Activated CD4-positive, alpha-beta T cell treated with anti-CD3 and anti-CD28 coated beads, Interleukin-2, amount 50 U/mL, for 16 hours (primary cell): ENCODE results near the gene LMNA.
"Not testable (repeated sequence)": the region's sequence is repeated elsewhere in the genome, so short reads cannot be mapped to it uniquely, and the experiment has no call there.

ENCODE experiments used
- DNase-seq: peaks from one replicate; pipeline ENCODE4 v3.0.0-alpha.2; 2020

Gene LMNA

GRCh38 chr1:156122519-156123355, 8.2 kb downstream of the LMNA start:
- DNase-seq, result no peak

GRCh38 chr1:156123356-156124196, 9.1 kb downstream of the LMNA start:
- DNase-seq, result peak; percentile 58

- DNase-seq, result peak; percentile 67
Observed at GRCh38 chr1:156124557-156125483, 10.3 kb downstream of the LMNA start.

- not testable (repeated sequence) for DNase-seq
Observed at GRCh38 chr1:156125544-156125943, 11.0 kb downstream of the LMNA start.

GRCh38 chr1:156126043-156126629, 11.6 kb downstream of the LMNA start:
- DNase-seq, result peak; percentile 84

- DNase-seq, result peak; percentile 97
Observed at GRCh38 chr1:156126630-156127534, 12.4 kb downstream of the LMNA start.

GRCh38 chr1:156128308-156128653, 13.8 kb downstream of the LMNA start:
- no peak for DNase-seq

GRCh38 chr1:156128654-156129597, 14.4 kb downstream of the LMNA start:
- DNase-seq, result no peak

GRCh38 chr1:156129687-156130577, 15.4 kb downstream of the LMNA start:
- DNase-seq, result peak; percentile 80

- no peak for DNase-seq
Observed at GRCh38 chr1:156130578-156130942, 16.0 kb downstream of the LMNA start.

- DNase-seq, result no peak
Observed at GRCh38 chr1:156134716-156135435, 20.4 kb downstream of the LMNA start.

GRCh38 chr1:156135930-156136871, 21.7 kb downstream of the LMNA start:
- no peak for DNase-seq

GRCh38 chr1:156136970-156137483, 22.5 kb downstream of the LMNA start:
- DNase-seq, result no peak

GRCh38 chr1:156138458-156138867, 24.0 kb downstream of the LMNA start:
- no peak for DNase-seq

- DNase-seq, result peak; percentile 35
Observed at GRCh38 chr1:156140879-156141707, 26.6 kb downstream of the LMNA start.
